NCI-H1105 (cell line): ENCODE measurements around the gene DIDO1.

Experiments
- DNase-seq: peaks from one replicate; lab custom pipeline; 2025; lab: John Stamatoyannopoulos, UW

The DIDO1 gene

DNA sequence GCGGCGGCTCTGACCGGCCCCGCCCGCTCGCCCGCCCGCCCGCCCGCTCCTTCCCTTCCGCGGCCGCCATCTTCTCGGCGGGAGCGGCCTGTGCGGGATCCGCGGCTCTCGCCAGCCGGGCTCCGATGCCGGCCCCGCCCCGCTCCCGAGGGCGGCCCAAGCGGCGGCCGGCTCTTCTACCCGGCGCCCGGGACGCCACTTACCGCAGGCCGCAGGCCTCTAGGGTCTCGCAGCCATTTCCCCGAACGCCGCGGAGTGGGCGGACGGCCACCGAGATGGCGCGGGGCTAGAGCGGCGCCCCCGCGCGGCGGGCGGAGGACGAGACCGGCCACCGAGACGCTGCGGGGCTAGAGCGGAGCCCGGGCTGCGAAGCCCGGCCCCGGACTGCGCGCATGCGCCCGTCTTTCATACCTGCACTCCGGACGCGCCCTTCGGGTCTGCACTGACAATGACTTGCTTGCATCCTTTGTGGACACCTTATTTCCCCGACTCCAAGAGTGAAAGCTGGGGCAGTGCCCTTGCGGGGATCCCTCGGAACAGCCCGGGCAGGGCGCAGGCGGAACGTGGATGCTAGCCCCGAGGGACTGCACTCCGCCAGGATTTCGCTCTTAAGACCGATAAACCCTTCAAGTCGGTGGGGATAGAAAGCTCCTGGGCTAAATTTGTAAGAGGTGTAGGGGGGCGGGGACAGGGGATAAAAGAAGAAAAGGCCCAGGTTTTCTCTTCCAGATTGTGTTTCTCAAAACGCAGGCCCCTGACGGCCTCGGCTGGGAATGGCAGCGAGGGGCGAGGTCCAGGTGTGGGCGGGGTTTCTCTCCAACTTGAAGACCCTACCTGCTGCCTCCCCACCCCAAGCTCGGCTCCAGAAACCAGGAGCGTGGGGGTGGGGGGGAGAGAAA is at the start of gene DIDO1:
DIDO1 (minus strand) TSS at position 277 of the 899 bp plus-strand sequence.
- DNase-seq, result peak; percentile 85

DNA sequence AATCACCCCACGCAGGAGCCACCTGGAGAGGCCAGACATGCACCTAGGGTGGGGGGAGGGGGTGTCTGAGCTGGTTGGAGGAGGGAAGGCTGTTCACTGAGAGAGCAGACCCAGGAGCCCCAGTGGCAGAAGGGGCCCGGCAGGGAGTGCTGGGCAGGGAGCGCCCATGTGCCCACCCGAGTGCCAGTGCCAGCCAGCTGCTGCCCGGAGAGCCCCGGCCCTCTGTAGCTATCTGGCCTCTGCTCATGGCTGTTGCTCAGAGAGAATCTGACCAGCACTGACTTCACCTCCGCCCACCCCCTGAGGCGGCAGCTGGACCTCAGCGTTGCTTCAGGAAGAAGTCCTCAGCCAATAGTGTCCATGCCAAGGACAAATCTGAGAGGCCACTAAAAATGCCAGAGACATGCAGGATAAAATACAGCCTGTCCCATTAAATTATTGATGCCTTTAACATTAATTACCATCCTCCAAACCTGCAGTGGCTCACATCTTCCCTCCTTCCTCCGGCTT is 49.0 kb upstream of the DIDO1 start:
- DNase-seq, result no peak

GRCh38 chr20:62972845-62973745 is 46.8 kb upstream of the DIDO1 start:
- DNase-seq, result no peak

DNA sequence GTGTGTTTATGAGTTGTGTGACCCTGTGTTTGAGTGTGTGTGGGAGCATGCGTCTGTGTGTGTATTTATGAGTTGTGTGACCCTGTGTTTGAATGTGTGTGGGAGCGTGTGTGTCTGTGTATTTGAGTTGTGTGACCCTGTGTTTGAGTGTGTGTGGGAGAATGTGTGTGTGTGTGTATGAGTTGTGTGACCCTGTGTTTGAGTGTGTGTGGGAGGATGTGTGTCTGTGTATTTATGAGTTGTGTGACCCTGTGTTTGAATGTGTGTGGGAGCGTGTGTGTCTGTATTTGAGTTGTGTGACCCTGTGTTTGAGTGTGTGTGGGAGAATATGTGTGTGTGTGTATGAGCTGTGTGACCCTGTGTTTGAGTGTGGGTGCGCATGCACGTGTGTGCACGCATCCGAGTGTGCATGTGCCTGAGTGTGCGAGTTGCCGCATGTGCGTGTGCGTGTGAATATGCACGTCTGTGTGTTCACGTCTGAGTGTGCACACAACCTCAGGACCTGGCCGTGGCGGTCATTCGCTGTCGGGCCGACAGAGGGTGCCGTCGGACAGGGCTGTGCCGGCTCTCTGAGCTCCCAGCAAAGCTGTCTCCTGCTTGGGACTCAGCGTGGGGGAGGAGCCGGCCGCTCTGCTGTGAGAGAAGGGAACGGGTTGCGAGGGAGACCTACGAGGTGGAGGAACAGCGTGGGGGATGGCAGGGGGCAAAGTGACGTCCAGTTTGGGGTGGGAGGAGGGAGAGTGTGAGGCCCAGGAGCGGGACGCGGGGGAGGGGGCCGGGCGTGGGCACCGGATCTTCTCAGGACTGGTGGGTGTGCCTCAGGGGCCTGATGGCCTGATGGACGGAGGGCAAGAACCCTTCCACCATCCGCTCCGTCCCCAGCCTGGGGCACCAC is 45.9 kb upstream of the DIDO1 start:
- DNase-seq, result peak; percentile 81

DNA sequence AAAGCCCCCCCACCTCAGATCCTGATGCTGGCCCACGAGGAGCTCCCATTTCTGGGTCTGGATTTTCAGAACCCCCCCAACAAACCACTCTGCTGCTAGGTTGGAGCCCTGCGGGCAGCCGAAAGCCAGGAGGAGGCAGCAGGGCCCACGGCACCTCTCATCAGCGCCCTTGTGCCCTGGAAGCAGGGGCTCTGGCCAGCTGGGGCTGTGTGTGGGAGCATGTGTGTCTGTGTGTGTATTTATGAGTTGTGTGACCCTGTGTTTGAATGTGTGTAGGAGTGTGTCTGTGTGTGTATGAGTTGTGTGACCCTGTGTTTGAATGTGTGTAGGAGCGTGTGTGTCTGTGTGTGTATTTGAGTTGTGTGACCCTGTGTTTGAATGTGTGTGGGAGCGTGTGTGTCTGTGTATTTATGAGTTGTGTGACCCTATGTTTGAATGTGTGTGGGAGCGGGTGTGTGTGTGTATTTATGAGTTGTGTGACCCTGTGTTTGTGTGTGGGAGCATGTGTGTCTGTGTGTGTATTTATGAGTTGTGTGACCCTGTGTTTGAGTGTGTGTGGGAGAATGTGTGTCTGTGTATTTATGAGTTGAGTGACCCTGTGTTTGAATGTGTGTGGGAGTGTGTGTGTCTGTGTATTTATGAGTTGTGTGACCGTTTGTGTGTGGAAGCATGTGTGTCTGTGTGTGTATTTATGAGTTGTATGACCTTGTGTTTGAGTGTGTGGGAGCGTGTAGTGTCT is 45.1 kb upstream of the DIDO1 start:
- DNase-seq, result no peak

GRCh38 chr20:62970307-62971210 is 44.3 kb upstream of the DIDO1 start:
- DNase-seq, result no peak

GRCh38 chr20:62969939-62970306 is 43.6 kb upstream of the DIDO1 start:
- no peak for DNase-seq

- DNase-seq, result no peak
Observed at GRCh38 chr20:62969179-62969760, 43.0 kb upstream of the DIDO1 start.

- no peak for DNase-seq
Observed at GRCh38 chr20:62968378-62969178, 42.3 kb upstream of the DIDO1 start.

- no peak for DNase-seq
Observed at GRCh38 chr20:62967628-62968351, 41.5 kb upstream of the DIDO1 start.

- no peak for DNase-seq
Observed at GRCh38 chr20:62967149-62967501, 40.8 kb upstream of the DIDO1 start.

GRCh38 chr20:62966212-62967148 is 40.2 kb upstream of the DIDO1 start:
- no peak for DNase-seq

GRCh38 chr20:62965363-62965771 is 39.1 kb upstream of the DIDO1 start:
- no peak for DNase-seq

GRCh38 chr20:62964700-62965099 is 38.4 kb upstream of the DIDO1 start:
- no peak for DNase-seq

- DNase-seq, result no peak
Observed at GRCh38 chr20:62963614-62964397, 37.5 kb upstream of the DIDO1 start.
